ENCODE measurements around the gene EXOC4. TPM values are rescaled to one million over a fixed set of nuclear protein-coding genes. Genes with fewer than 3 reads are reported as not detected.

Gene EXOC4
- total RNA-seq, 3 donors from 2014 or later, result 88.3 to 136 (median 99.6) TPM

DNA sequence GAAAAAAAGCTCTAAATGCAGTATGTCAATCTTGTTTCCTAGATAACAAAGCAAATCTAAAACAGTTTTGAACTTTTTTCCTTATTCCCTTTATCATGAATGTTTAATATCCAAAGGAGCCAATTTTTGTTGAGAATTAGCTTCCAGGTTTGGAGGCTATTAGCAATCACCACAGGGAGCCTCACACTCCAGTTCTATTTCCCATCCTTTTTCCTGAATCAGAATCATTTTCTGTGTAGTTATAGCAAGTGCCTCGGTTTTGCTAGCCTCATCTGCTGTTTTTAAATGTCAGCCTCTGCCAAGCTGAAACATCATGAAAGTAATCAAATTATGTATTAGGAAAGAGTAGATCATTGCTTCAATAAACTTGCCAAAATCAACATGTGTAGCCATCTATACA is 516.8 kb downstream of the EXOC4 start:
- intact Hi-C loops (cut with DNase I; ENCODE audit: low total_unique reads), result no loop called here
- H3K36me3 ChIP-seq, result no peaks in the 10 kb centered on the region
- no peaks in the 10 kb centered on the region for H3K9me3 ChIP-seq
- no peak for DNase-seq (ENCODE audit: low spot score in 2 of 2)
- H3K27me3 ChIP-seq, result no peaks in the 10 kb centered on the region
- no peak overlapping the region for H3K4me3 ChIP-seq
- H3K27ac ChIP-seq, result no peak overlapping the region
- TF ChIP-seq POLR2A (IDR thresholded peaks at IDR 0.05) (no peak), POLR2AphosphoS5 (IDR thresholded peaks at IDR 0.05) (no peak)
- TF ChIP-seq, protein P1, sequence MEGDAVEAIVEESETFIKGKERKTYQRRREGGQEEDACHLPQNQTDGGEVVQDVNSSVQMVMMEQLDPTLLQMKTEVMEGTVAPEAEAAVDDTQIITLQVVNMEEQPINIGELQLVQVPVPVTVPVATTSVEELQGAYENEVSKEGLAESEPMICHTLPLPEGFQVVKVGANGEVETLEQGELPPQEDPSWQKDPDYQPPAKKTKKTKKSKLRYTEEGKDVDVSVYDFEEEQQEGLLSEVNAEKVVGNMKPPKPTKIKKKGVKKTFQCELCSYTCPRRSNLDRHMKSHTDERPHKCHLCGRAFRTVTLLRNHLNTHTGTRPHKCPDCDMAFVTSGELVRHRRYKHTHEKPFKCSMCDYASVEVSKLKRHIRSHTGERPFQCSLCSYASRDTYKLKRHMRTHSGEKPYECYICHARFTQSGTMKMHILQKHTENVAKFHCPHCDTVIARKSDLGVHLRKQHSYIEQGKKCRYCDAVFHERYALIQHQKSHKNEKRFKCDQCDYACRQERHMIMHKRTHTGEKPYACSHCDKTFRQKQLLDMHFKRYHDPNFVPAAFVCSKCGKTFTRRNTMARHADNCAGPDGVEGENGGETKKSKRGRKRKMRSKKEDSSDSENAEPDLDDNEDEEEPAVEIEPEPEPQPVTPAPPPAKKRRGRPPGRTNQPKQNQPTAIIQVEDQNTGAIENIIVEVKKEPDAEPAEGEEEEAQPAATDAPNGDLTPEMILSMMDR (IDR thresholded peaks at IDR 0.05), result no peak
- no peaks in the 10 kb centered on the region for H3K4me1 ChIP-seq

DNA sequence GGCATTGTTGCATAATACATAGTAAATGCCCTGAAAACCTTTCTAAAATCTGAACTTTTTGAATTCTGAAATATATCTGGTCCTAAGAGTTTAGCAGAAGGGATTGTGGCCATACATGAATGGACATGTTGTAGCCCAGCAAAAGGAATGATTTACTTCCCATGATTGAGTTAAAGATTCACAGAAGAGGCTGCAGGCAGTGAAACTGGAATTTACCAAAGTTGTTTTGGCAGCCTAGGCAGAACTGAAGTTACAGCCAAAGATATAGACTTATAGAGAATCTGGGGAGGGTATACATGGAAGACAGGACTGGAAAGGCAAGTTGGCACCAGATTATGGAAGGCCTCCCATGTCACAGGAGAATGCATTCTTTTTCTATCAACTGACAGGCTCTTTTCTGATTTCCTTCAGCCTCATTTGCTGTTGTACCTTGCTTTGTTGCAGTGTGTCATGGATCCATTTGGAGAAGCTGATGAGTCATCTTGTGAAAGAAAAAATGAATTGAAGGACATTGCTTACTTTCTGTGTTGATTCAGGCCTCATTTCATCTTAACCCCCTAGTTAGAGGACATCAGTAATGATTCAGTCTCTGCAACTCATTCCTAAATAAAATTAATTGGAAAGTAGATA is 518.1 kb downstream of the EXOC4 start:
- intact Hi-C loops (cut with DNase I; ENCODE audit: low total_unique reads), result no loop called here
- H3K4me1 ChIP-seq, result no peaks in the 10 kb centered on the region
- H3K27ac ChIP-seq, result no peak overlapping the region
- TF ChIP-seq POLR2AphosphoS5 (IDR thresholded peaks at IDR 0.05) (no peak), POLR2A (IDR thresholded peaks at IDR 0.05) (no peak)
- TF ChIP-seq, protein P1 (IDR thresholded peaks at IDR 0.05), result no peak
- no peaks in the 10 kb centered on the region for H3K36me3 ChIP-seq
- no peaks in the 10 kb centered on the region for H3K27me3 ChIP-seq
- no peak overlapping the region for H3K4me3 ChIP-seq
- DNase-seq (ENCODE audit: low spot score in 2 of 2), result no peak
- H3K9me3 ChIP-seq, result no peaks in the 10 kb centered on the region

- Histone ChIP-seq H3K27me3 (no peaks in the 10 kb centered on the region), H3K27ac (no peak overlapping the region), H3K9me3 (no peaks in the 10 kb centered on the region), H3K4me1 (no peaks in the 10 kb centered on the region), H3K4me3 (no peak overlapping the region), H3K36me3 (no peaks in the 10 kb centered on the region)
- intact Hi-C loops (cut with DNase I; ENCODE audit: low total_unique reads), result no loop called here
- TF ChIP-seq POLR2AphosphoS5 (IDR thresholded peaks at IDR 0.05) (no peak), POLR2A (IDR thresholded peaks at IDR 0.05) (no peak)
- TF ChIP-seq, protein P1 (IDR thresholded peaks at IDR 0.05), result no peak
- DNase-seq (ENCODE audit: low spot score in 2 of 2), result no peak
Observed at GRCh38 chr7:133771788-133772419, 519.0 kb downstream of the EXOC4 start.

DNA sequence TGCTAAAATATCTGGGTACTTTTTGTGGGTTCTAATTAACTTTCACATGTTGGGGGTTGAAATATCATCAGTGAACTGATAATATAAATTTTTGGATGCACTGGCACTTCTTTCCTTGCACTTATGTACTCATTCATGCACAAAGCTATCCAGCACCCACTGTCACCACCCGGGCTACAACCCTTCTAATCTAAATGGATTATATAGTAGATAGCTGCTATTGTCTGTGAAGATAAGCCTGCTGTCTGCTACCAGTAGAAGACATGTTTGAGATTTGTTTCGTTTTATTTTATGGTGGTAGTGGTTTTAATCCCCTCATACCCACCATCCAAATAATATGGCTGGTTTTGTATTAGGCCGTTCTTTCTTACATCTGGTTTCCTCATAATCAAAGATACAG is 520.7 kb downstream of the EXOC4 start:
- TF ChIP-seq POLR2A (IDR thresholded peaks at IDR 0.05) (no peak), POLR2AphosphoS5 (IDR thresholded peaks at IDR 0.05) (no peak)
- TF ChIP-seq, protein P1 (IDR thresholded peaks at IDR 0.05), result no peak
- H3K36me3 ChIP-seq, result no peaks in the 10 kb centered on the region
- no peak overlapping the region for H3K4me3 ChIP-seq
- no peaks in the 10 kb centered on the region for H3K9me3 ChIP-seq
- no peak overlapping the region for H3K27ac ChIP-seq
- H3K27me3 ChIP-seq, result no peaks in the 10 kb centered on the region
- intact Hi-C loops (cut with DNase I; ENCODE audit: low total_unique reads), result no loop called here
- H3K4me1 ChIP-seq, result no peaks in the 10 kb centered on the region
- DNase-seq (ENCODE audit: low spot score in 2 of 2), result no peak

- TF ChIP-seq, protein P1 (IDR thresholded peaks at IDR 0.05), result no peak
- TF ChIP-seq POLR2AphosphoS5 (IDR thresholded peaks at IDR 0.05) (no peak), POLR2A (IDR thresholded peaks at IDR 0.05) (no peak)
- Histone ChIP-seq H3K4me1 (no peaks in the 10 kb centered on the region), H3K9me3 (no peaks in the 10 kb centered on the region), H3K27ac (no peak overlapping the region), H3K4me3 (no peak overlapping the region), H3K27me3 (no peaks in the 10 kb centered on the region), H3K36me3 (no peaks in the 10 kb centered on the region)
- DNase-seq (ENCODE audit: low spot score in 2 of 2), result no peak
- intact Hi-C loops (cut with DNase I; ENCODE audit: low total_unique reads), result no loop called here
Observed at GRCh38 chr7:133775201-133775600, 522.3 kb downstream of the EXOC4 start.
